HG03159 (cell line): ENCODE results near the gene ROR1.
"Not testable (repeated sequence)": the region's sequence is repeated elsewhere in the genome, so short reads cannot be mapped to it uniquely, and the experiment has no call there.

Experiments used
- ATAC-seq: cut with Tn5 transposase; IDR thresholded peaks from one replicate; pipeline ENCODE4 v1.9.1; 2021; ENCODE audit warnings: mild to moderate bottlenecking, moderate library complexity; ENCODE audit not compliant: unreplicated experiment

The ROR1 gene

GRCh38 chr1:64084451-64084850 lies 310.6 kb downstream of the ROR1 start:
- ATAC-seq = no peak

- ATAC-seq = no peak
These were observed 314.0 kb downstream of the ROR1 start for GRCh38 chr1:64087768-64088167.

GRCh38 chr1:64090436-64090835 lies 316.6 kb downstream of the ROR1 start:
- ATAC-seq = no peak

GRCh38 chr1:64092851-64093371 lies 319.1 kb downstream of the ROR1 start:
- ATAC-seq = no peak

GRCh38 chr1:64093941-64094340 lies 320.1 kb downstream of the ROR1 start:
- no peak for ATAC-seq

- no peak for ATAC-seq
These were observed 322.0 kb downstream of the ROR1 start for GRCh38 chr1:64095832-64096231.

GRCh38 chr1:64097859-64098258 lies 324.0 kb downstream of the ROR1 start:
- no peak for ATAC-seq

- ATAC-seq = no peak
These were observed 324.6 kb downstream of the ROR1 start for GRCh38 chr1:64098436-64098835.

GRCh38 chr1:64098846-64099582 lies 325.2 kb downstream of the ROR1 start:
- no peak for ATAC-seq

GRCh38 chr1:64100791-64101190 lies 327.0 kb downstream of the ROR1 start:
- ATAC-seq = no peak

- not testable (repeated sequence) for ATAC-seq
These were observed 330.8 kb downstream of the ROR1 start for GRCh38 chr1:64104585-64104984.

- ATAC-seq = no peak
These were observed 333.3 kb downstream of the ROR1 start for GRCh38 chr1:64107118-64107519.

- no peak for ATAC-seq
These were observed 333.8 kb downstream of the ROR1 start for GRCh38 chr1:64107632-64108031.

GRCh38 chr1:64110924-64111777 lies 337.3 kb downstream of the ROR1 start:
- no peak for ATAC-seq

GRCh38 chr1:64111787-64112186 lies 338.0 kb downstream of the ROR1 start:
- ATAC-seq = no peak

- ATAC-seq = no peak
These were observed 338.5 kb downstream of the ROR1 start for GRCh38 chr1:64112281-64112680.

- no peak for ATAC-seq
These were observed 340.3 kb downstream of the ROR1 start for GRCh38 chr1:64114012-64114525.

GRCh38 chr1:64116537-64116936 lies 342.7 kb downstream of the ROR1 start:
- no peak for ATAC-seq

GRCh38 chr1:64117492-64117891 lies 343.7 kb downstream of the ROR1 start:
- no peak for ATAC-seq

GRCh38 chr1:64121766-64122385 lies 348.1 kb downstream of the ROR1 start:
- no peak for ATAC-seq

- no peak for ATAC-seq
These were observed 348.8 kb downstream of the ROR1 start for GRCh38 chr1:64122588-64122987.
